NB4 (cell line): Measurements from ENCODE around the gene KEL.

Experiments used
- CTCF ChIP-seq: IDR thresholded peaks from one replicate; pipeline ENCODE4 v1.5.1; 2012; ENCODE audit warnings: low read depth, low read length
- MAX ChIP-seq: IDR thresholded peaks from 2 replicates; pipeline ENCODE4 v1.6.1; 2011; ENCODE audit warnings: low read depth, low read length
- MYC ChIP-seq: IDR thresholded peaks from 2 replicates; pipeline ENCODE4 v1.6.1; 2011; ENCODE audit warnings: low read depth, low read length
- POLR2A ChIP-seq: IDR thresholded peaks from 2 replicates; pipeline ENCODE4 v1.6.1; 2011; ENCODE audit warnings: mild to moderate bottlenecking; ENCODE audit not compliant: insufficient read length; ENCODE audit errors: extremely low read depth

GRCh38 chr7:142898377-142899170 is 63.6 kb downstream of the KEL start:
- TF ChIP-seq CTCF (no peak), POLR2A (no peak), MAX (no peak), MYC (no peak)
